GM19395 (cell line): ENCODE measurements around the gene AUTS2.

ENCODE experiments used
- ATAC-seq: cut with Tn5 transposase; IDR thresholded peaks from one replicate; pipeline ENCODE4 v1.9.1; 2021; ENCODE audit warnings: mild to moderate bottlenecking, moderate library complexity; ENCODE audit not compliant: unreplicated experiment

AUTS2 gene

DNA sequence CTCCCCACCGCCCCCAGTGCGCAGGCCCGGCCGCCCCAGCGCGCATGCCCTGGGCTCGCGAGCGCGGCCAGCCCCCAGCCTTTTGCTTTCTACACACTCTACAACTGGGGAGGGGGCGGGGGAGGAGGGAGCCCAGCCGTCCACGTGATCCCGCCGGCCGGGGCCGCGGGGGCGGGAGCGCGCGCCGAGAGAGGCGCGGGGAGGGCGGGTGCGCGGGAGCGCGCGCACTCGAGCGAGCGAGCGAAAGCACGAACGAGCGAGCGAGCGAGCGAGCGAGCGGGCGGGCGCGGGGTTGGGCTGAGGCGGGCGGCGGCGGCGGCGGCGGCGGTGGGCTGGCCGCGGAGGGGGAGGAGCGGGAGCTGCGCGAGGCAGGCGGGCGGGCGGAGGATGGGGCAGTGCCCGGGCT is at the start of gene AUTS2:
AUTS2 (plus strand) TSS at position 395 of the 406 bp plus-strand sequence. CDS start 1,179 bp downstream, outside the sequence.
- peak; percentile 44 for ATAC-seq

- ATAC-seq = no peak
Observed at GRCh38 chr7:69550991-69551390, 47.3 kb upstream of the AUTS2 start.

- no peak for ATAC-seq
Observed at GRCh38 chr7:69553190-69553589, 45.1 kb upstream of the AUTS2 start.

- ATAC-seq = no peak
Observed at GRCh38 chr7:69561266-69561960, 36.9 kb upstream of the AUTS2 start.

- ATAC-seq = peak; percentile 69
Observed at GRCh38 chr7:69564454-69565417, 33.5 kb upstream of the AUTS2 start.

DNA sequence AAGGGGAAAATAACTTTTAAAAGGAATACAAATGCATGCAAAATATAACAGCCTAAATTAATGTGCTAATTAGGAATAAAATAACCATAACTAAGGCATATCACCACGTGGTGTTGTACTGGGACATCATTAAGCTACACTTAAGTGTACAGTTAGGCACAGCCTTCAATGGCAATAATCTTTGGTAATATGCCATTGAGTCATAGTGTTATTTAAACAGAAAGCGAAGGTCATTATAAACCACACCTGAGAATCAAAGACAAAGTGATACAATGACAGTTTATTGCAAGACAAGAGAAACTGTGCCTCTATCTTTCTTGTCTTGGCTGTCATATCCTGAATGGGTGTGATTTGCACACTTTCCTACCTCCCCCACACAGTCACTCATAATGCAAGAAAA is 30.5 kb upstream of the AUTS2 start:
- no peak for ATAC-seq

DNA sequence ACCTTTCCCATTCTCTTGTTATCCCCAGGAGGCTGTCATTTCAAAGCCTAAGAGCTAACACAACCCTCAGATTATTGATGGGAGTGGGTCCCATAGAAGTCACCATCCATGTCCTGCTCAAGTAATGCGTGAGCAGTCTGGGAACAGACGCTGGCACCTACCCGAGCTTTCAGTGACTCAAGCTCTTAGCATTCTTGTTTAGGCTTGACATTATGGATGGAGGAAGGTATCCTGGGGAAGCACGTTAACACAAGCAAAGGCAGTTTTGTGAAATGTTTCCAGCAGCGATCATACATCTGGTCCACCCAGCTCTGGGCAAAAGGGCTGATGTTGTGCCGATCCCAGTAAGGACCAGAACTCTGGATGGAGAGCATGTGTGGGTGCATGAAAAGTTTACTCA is 30.0 kb upstream of the AUTS2 start:
- ATAC-seq = no peak

DNA sequence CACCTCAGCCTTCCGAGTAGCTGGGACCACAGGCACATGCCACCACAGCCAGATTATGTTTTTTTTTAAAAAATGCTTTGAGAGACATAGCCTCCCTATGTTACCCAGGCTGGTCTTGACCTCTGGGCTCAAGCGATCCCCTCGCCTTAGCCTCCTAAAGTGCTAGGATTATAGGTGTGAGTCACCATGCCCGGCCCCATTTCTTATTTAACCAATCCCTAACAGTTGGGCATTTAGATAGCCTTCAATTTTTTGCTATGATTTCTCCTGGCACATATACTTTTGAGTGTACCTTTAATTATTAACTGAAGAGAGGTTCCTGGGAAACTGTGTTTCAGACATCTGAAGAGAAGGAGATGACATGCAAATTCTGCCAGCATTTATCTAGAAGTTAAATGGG is 22.6 kb upstream of the AUTS2 start:
- no peak for ATAC-seq

DNA sequence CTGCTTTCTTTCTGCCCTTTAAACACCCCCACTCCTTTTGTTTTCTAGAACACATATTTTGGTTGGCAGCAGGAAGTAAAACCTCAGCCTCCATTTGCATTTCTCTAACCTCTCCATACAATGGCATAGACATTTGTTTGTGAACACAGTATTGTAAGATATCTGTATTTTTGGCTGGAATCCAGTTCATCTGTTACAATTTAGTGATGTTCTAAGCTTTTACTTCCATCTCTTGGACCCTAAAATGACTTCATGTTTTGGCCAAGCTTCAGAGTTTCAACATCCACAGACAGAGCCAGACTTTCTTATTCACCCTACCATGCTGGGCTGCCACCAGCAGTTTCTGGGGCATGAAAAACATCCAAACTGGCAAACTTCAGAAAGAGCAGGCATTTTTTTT is 21.1 kb upstream of the AUTS2 start:
- ATAC-seq = no peak

- ATAC-seq = no peak
Observed at GRCh38 chr7:69585169-69585568, 13.1 kb upstream of the AUTS2 start.

DNA sequence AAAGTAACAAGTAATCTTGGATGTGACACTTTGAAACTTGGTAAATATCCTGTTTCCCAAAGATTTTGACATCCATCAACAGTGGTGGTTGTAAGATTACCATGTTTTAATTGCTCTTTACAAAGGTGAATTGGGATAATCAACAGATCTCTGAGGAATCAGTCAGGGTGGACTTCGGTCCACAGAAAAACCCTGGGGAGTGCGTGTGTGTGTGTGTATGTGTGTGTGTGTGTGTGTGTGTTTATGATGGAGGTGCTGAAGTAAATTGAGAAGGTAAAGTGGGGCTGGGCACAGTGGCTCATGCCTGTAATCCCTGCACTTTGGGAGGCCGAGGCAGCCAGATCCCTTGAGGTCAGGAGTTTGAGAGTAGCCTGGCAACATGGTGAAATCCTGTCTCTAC is 12.0 kb upstream of the AUTS2 start:
- ATAC-seq = no peak

- ATAC-seq = no peak
Observed at GRCh38 chr7:69588773-69589172, 9.5 kb upstream of the AUTS2 start.

GRCh38 chr7:69591805-69592204 is 6.5 kb upstream of the AUTS2 start:
- ATAC-seq = no peak

GRCh38 chr7:69593511-69593910 is 4.8 kb upstream of the AUTS2 start:
- no peak for ATAC-seq

DNA sequence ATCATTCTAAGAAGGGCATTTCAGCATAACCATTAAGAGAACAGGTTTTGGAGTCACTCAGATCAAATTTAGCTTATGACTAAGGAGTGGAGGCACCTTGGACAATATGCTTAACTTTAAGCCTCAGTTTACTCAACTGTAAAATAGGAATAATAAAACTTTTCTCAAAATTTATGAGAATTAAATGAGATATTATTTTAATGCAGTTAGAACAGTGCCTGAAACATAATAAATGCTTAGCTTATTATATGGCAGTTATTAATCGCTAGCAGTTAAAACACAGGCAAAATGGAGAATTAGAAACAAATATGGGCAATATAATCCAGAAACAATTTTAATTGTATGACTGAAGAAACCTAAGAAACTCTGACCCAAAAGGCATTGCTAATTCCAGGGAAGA is 2.9 kb upstream of the AUTS2 start:
- no peak for ATAC-seq

- ATAC-seq = no peak
Observed at GRCh38 chr7:69596056-69596455, 2.2 kb upstream of the AUTS2 start.

GRCh38 chr7:69596723-69597277 is 1.5 kb upstream of the AUTS2 start:
- ATAC-seq = no peak

- ATAC-seq = peak; percentile 23
Observed at GRCh38 chr7:69597278-69598076, 798 bp upstream of the AUTS2 start.

- ATAC-seq = peak; percentile 42
Observed at GRCh38 chr7:69598487-69599285, 411 bp downstream of the AUTS2 start.
